ENCODE measurements around the gene MYO3B. TPM values are rescaled to one million over a fixed set of nuclear protein-coding genes. Genes with fewer than 3 reads are reported as not detected.

Gene MYO3B
- polyA plus RNA-seq, 2 of the 4 experiments (the other 2 are of a cell fraction): 0.01 TPM; not detected in 1

GRCh38 chr2:170456914-170457313 is 279.0 kb downstream of the MYO3B start:
- Histone ChIP-seq H3K4me2 (no peak overlapping the region), H3K4me3 (no peak overlapping the region), H3K27ac (no peak overlapping the region), H3K9me3 (no peaks in the 10 kb centered on the region), H3K4me1 (no peaks in the 10 kb centered on the region)
- WGBS (ENCODE audit: missing lambda C conversion rate): 87% methylated on average over 3 of the region's 3 CpGs
- no peak for FAIRE-seq
- ChIA-PET CTCF (no interaction called here), POLR2A (no interaction called here)
- TF ChIP-seq MAZ (IDR thresholded peaks at IDR 0.05; ENCODE audit: borderline replicate concordance, low read depth, low read length) (no peak), JUNB (IDR thresholded peaks at IDR 0.05) (no peak), BCL3 (IDR thresholded peaks at IDR 0.05) (no peak), RAD21 (conservative IDR thresholded peaks at IDR 0.05 in 1 of 2, IDR thresholded peaks at IDR 0.05 in 1 of 2) (no peak), RFX5 (IDR thresholded peaks at IDR 0.05) (no peak), RCOR1 (IDR thresholded peaks at IDR 0.05; ENCODE audit: low read depth, low read length) (no peak)
- no peak for ATAC-seq
- no peak for DNase-seq (ENCODE audit: low read depth in 1 of 2, low spot score in 1 of 2)

- H3K4me1 ChIP-seq: no peaks in the 10 kb centered on the region
- no peak for TF ChIP-seq RNF2 (IDR thresholded peaks at IDR 0.05; ENCODE audit: borderline replicate concordance, low read depth)
- TF ChIP-seq HOXB13 (CRISPR knock-in tag; IDR thresholded peaks at IDR 0.05; ENCODE audit: low read depth): no peak
- TF ChIP-seq SMC3 (IDR thresholded peaks at IDR 0.05): no peak
- TF ChIP-seq ZSCAN20 (CRISPR knock-in tag; IDR thresholded peaks at IDR 0.05): no peak
- no peak for TF ChIP-seq RAD21 (conservative IDR thresholded peaks at IDR 0.05 in 1 of 2, IDR thresholded peaks at IDR 0.05 in 1 of 2)
- no peak for TF ChIP-seq MAZ (IDR thresholded peaks at IDR 0.05; ENCODE audit: borderline replicate concordance, low read depth, low read length)
- no peak for TF ChIP-seq MYC (IDR thresholded peaks at IDR 0.05; ENCODE audit: borderline replicate concordance, low read length)
- TF ChIP-seq BHLHE40 (IDR thresholded peaks at IDR 0.05; ENCODE audit: low read depth, low read length): no peak
- no peak for TF ChIP-seq CEBPB (IDR thresholded peaks at IDR 0.05)
- TF ChIP-seq FOXS1 (CRISPR knock-in tag; IDR thresholded peaks at IDR 0.05): no peak
- ATAC-seq (no peak), FAIRE-seq (no peak), DNase-seq (ENCODE audit: low read depth in 1 of 2, low spot score in 1 of 2) (no peak)
- no peak overlapping the region for H3K4me3 ChIP-seq
- WGBS (ENCODE audit: missing lambda C conversion rate): 64% methylated on average over 8 of the region's 9 CpGs
- POLR2A ChIA-PET: no interaction called here
- H3K9me3 ChIP-seq: no peaks in the 10 kb centered on the region
- H3K4me2 ChIP-seq: no peak overlapping the region
- CTCF ChIA-PET: no interaction called here
- no peak overlapping the region for H3K27ac ChIP-seq
Measured at GRCh38 chr2:170457742-170458141, 279.8 kb downstream of the MYO3B start.

GRCh38 chr2:170461889-170462288 is 283.9 kb downstream of the MYO3B start:
- WGBS (ENCODE audit: missing lambda C conversion rate): 92% methylated on average over 4 of the region's 4 CpGs
- Histone ChIP-seq H3K4me3 (no peak overlapping the region), H3K9me3 (no peaks in the 10 kb centered on the region), H3K4me1 (no peaks in the 10 kb centered on the region), H3K27ac (no peak overlapping the region), H3K4me2 (no peak overlapping the region)
- ATAC-seq: no peak
- no peak for FAIRE-seq
- no peak for TF ChIP-seq EHMT2 (IDR thresholded peaks at IDR 0.05; ENCODE audit: low read depth)
- no peak for TF ChIP-seq REST (IDR thresholded peaks at IDR 0.05)
- no peak for TF ChIP-seq E2F6 (IDR thresholded peaks at IDR 0.05; ENCODE audit: borderline replicate concordance, low read depth)
- no peak for TF ChIP-seq NPAS2 (CRISPR knock-in tag; IDR thresholded peaks at IDR 0.05; ENCODE audit: borderline replicate concordance)
- no peak for TF ChIP-seq ZFP36 (IDR thresholded peaks at IDR 0.05; ENCODE audit: borderline replicate concordance, partially characterized antibody)
- no peak for TF ChIP-seq CHD4 (IDR thresholded peaks at IDR 0.05; ENCODE audit: borderline replicate concordance)
- TF ChIP-seq PHF8 (IDR thresholded peaks at IDR 0.05; ENCODE audit: borderline replicate concordance, low read depth): no peak
- ChIA-PET POLR2A (no interaction called here), CTCF (interaction anchor here (0.7 to 1.7 kb wide), 3 partner anchors 351 to 361 kb away, joined by 3 to 7 read pairs (median 3); partner anchors contain the start of gene GAD1)
- DNase-seq (ENCODE audit: low read depth in 1 of 2, low spot score in 1 of 2): no peak
